GM18526 (cell line): ENCODE data around the gene IFITM1.

Experiments
- POLR2A ChIP-seq: IDR thresholded peaks from 3 replicates; pipeline ENCODE4 v1.6.1; 2011; ENCODE audit not compliant: insufficient read length; ENCODE audit errors: extremely low read depth

Gene IFITM1

GRCh38 chr11:289398-289711, 24.5 kb upstream of the IFITM1 start:
- no peak for TF ChIP-seq POLR2A

GRCh38 chr11:289712-290620, 23.9 kb upstream of the IFITM1 start:
- TF ChIP-seq POLR2A, result no peak

DNA sequence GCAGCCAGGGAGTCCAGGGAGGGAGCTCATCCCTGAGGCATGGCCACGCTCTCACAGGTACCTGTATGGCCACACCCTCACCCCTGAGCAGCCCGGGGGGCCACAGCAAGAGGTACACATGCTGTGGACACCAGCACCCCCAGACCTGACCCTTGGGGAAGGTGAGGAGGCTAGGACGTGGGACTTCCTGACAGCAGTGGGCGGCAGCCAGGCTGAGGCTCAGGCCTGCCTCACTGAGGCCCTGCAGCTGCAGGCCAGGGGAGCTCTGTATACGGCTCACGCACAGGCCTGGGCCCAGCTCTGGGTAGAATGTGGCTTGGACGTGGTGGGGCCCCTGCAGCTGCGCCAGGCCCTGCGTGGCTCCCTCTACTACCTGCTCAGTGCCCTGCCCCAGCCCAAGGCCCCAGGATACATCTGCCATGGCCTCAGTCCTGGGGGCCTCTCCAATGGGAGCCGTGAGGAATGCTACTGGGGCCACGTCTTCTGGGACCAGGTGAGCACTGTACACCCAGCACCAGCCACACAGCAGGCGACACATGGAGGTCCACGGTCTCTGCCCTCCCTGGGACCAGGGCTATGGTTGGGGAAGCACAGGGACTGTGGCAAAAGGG, 23.1 kb upstream of the IFITM1 start:
- no peak for TF ChIP-seq POLR2A

GRCh38 chr11:291281-292210, 22.3 kb upstream of the IFITM1 start:
- TF ChIP-seq POLR2A, result no peak

DNA sequence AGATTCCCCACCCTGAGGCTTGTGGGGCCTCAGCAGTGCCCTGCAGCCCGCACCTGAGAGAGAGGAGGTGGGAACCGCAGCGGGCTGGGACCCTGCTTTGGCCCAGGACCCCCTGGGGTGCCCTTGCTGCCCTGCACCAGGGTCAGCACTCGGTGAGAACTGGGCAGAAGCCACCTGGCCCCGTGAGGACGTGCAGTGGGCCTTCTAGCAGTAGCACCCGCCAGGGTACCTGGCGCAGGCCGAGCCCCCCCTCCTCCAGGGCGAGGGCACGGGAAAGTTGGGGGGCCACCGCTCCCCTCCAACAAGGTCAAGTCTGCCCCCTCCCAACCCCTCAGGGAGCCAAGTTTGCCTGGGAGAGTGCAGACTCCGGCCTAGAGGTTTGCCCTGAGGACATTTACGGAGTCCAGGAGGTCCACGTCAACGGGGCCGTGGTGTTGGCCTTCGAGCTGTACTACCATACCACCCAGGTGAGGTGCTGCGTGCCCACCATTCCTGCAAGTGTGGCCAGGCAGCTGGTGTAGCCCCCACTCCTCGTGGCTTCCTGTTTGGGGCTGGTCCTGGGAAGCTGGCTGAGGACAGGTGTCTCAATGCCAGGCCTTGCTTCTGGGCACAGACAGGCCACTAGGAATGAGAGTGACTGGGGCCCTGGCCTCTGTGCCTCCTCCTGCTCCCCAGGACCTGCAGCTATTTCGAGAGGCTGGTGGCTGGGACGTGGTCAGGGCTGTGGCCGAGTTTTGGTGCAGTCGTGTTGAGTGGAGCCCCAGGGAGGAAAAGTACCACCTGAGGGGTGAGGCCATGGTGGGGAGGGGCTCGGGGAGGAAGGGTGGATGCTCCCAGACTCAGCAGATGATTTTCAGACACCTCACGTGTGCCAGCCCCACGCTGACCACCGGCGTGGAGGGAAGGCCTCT, 21.4 kb upstream of the IFITM1 start:
- no peak for TF ChIP-seq POLR2A

GRCh38 chr11:293271-293851, 20.5 kb upstream of the IFITM1 start:
- TF ChIP-seq POLR2A, result no peak

GRCh38 chr11:293852-294661, 19.8 kb upstream of the IFITM1 start:
- no peak for TF ChIP-seq POLR2A

DNA sequence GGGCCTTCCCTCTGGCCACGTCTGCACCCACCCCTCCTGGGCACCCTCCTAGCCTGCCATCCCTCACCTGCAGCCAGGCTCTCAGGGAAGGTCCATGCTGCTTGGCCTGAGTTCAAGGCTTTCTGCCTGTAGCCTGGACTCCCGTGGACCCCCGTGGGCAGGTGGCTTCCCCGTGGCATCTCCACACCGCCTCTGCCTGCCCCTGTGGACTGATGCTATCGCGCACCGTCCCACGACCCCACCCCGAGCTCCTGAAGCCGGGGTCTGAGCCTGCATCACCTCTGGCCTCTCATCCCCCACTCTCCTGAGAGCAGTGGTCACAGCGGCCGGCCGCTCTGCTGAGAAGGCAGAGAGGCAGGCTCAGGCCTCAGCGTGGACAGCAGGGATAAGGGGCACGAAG, 19.1 kb upstream of the IFITM1 start:
- TF ChIP-seq POLR2A, result no peak

DNA sequence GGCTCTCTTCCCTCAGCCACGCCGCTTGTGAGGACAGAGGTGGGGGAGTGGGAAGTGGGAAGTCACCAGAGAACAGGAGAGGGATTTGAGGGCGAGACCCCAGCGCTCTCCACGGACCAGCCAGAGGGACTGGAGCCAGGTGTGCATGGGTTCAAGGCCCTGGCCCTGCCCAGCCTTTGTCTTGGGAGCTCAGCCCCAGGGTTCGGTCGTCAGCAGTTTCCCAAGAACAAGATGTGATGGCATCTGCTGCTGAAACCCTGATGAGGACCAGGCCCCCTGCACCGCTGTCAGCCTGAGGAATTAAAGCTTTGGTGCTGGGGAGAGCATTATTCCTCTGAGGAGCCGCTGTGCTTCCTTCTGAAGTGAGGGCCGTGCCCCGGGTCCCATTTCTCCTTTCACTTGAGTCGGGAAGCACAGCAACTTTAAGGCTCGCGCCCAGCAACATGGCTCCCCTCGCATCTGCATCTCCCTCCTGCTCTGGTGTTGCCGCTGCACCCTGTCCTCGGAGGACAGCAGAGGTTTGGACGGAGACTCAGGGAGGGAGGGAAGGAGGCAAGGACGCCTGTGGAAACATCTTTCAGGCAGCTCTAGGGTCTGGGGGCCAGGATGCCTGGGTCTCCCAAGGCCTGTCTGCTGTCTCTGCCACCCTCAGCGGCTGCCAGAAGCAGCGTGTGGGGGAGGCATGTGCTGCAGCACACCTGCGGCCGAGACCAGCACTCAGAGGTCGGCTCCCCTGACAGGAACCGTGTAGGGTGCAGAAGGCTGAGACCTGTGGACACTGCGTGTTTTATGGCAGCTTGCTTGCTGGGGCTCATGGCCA, 18.3 kb upstream of the IFITM1 start:
- no peak for TF ChIP-seq POLR2A

GRCh38 chr11:296171-297050, 17.4 kb upstream of the IFITM1 start:
- no peak for TF ChIP-seq POLR2A

- TF ChIP-seq POLR2A, result no peak
These were observed 16.7 kb upstream of the IFITM1 start for GRCh38 chr11:297051-297585.

- TF ChIP-seq POLR2A, result no peak
These were observed 16.0 kb upstream of the IFITM1 start for GRCh38 chr11:297586-298405.
